Measurements from ENCODE around the gene SELENBP1. TPM values are rescaled to one million over a fixed set of nuclear protein-coding genes. Genes with fewer than 3 reads are reported as not detected.

Gene SELENBP1
- total and polyA plus RNA-seq, 2 experiments from 2014 or later, result 63.9 to 86.4 TPM

- Histone ChIP-seq H3K9me3 (ENCODE audit: low read depth) (no peaks in the 10 kb centered on the region), H3K27me3 (no peaks in the 10 kb centered on the region), H3K79me2 (peaks cover 9% of the 10 kb centered on the region), H3K36me3 (replicated peaks; ENCODE audit: insufficient read depth, low read depth) (no peaks in the 10 kb centered on the region), H3K4me2 (peak overlapping the region; percentile 66), H3K4me1 (ENCODE audit: insufficient read depth) (peaks cover 9% of the 10 kb centered on the region), H3K9me2 (replicated peaks; ENCODE audit: insufficient read depth) (no peaks in the 10 kb centered on the region), H4K20me1 (ENCODE audit: insufficient read depth, poor library complexity, severe bottlenecking) (no peaks in the 10 kb centered on the region), H3K4me3 (no peak overlapping the region), H3K27ac (peak overlapping the region; percentile 51), H2AFZ (peak overlapping the region; percentile 47)
- 29% methylated on average over 12 of the region's 12 CpGs for WGBS (ENCODE audit: low lambda C conversion rate, missing lambda C conversion rate)
- no peak for DNase-seq (ENCODE audit: low spot score)
- no peak for TF ChIP-seq CTCF (IDR thresholded peaks at IDR 0.05; ENCODE audit: poor library complexity)
- no peak for TF ChIP-seq EZH2phosphoT487 (IDR thresholded peaks at IDR 0.05; ENCODE audit: low read depth, severe bottlenecking, unreplicated experiment)
These were observed 24.8 kb downstream of the SELENBP1 start for GRCh38 chr1:151347523-151348246.

- Histone ChIP-seq H3K36me3 (replicated peaks; ENCODE audit: insufficient read depth, low read depth) (no peaks in the 10 kb centered on the region), H3K4me3 (peak within 1 kb of the TSS; percentile 25), H4K20me1 (ENCODE audit: insufficient read depth, poor library complexity, severe bottlenecking) (no peaks in the 10 kb centered on the region), H3K9me3 (ENCODE audit: low read depth) (no peaks in the 10 kb centered on the region), H3K4me1 (ENCODE audit: insufficient read depth) (peaks cover 9% of the 10 kb centered on the region), H3K4me2 (peak within 1 kb of the TSS; percentile 77), H3K9me2 (replicated peaks; ENCODE audit: insufficient read depth) (no peaks in the 10 kb centered on the region), H3K27ac (peak within 1 kb of the TSS; percentile 93), H3K27me3 (no peaks in the 10 kb centered on the region), H3K79me2 (peaks cover 9% of the 10 kb centered on the region), H2AFZ (peak within 1 kb of the TSS; percentile 49)
- TF ChIP-seq EZH2phosphoT487 (IDR thresholded peaks at IDR 0.05; ENCODE audit: low read depth, severe bottlenecking, unreplicated experiment) (no peak), CTCF (IDR thresholded peaks at IDR 0.05; ENCODE audit: poor library complexity) (no peak), EZH2 (IDR thresholded peaks at IDR 0.05; ENCODE audit: borderline replicate concordance) (no peak)
- DNase-seq (ENCODE audit: low spot score), result peak; percentile 97
- 1% methylated on average over 34 of the region's 38 CpGs for WGBS (ENCODE audit: low lambda C conversion rate, missing lambda C conversion rate)
These were observed 25.6 kb downstream of the SELENBP1 start, which contains the start of gene RFX5 for GRCh38 chr1:151346769-151347522. TSS of gene RFX5 (minus strand) at chr1:151347252. CDS start at chr1:151346320, 932 bp downstream.

- Histone ChIP-seq H3K27ac (peak overlapping the region; percentile 93), H3K4me3 (peak overlapping the region; percentile 25), H3K4me2 (peak overlapping the region; percentile 77), H2AFZ (peak overlapping the region; percentile 49), H3K9me3 (ENCODE audit: low read depth) (no peaks in the 10 kb centered on the region), H3K27me3 (no peaks in the 10 kb centered on the region), H3K79me2 (peaks cover 9% of the 10 kb centered on the region), H4K20me1 (ENCODE audit: insufficient read depth, poor library complexity, severe bottlenecking) (no peaks in the 10 kb centered on the region), H3K9me2 (replicated peaks; ENCODE audit: insufficient read depth) (no peaks in the 10 kb centered on the region), H3K4me1 (ENCODE audit: insufficient read depth) (peaks cover 9% of the 10 kb centered on the region), H3K36me3 (replicated peaks; ENCODE audit: insufficient read depth, low read depth) (no peaks in the 10 kb centered on the region)
- TF ChIP-seq CTCF (IDR thresholded peaks at IDR 0.05; ENCODE audit: poor library complexity), result no peak
- no peak for TF ChIP-seq EZH2 (IDR thresholded peaks at IDR 0.05; ENCODE audit: borderline replicate concordance)
- TF ChIP-seq EZH2phosphoT487 (IDR thresholded peaks at IDR 0.05; ENCODE audit: low read depth, severe bottlenecking, unreplicated experiment), result no peak
- DNase-seq (ENCODE audit: low spot score), result peak; percentile 10
- 49% methylated on average over 7 of the region's 7 CpGs for WGBS (ENCODE audit: low lambda C conversion rate, missing lambda C conversion rate)
These were observed 26.3 kb downstream of the SELENBP1 start for GRCh38 chr1:151346082-151346768.

Data from hepatocyte (in vitro differentiated cells).